OCI-LY7 (cell line): Measurements from ENCODE around the gene ZNF132.

ENCODE experiments used
- CTCF ChIP-seq: fragments of 200-600 bp; sonication (generic); conservative IDR thresholded peaks from 2 replicates; pipeline ENCODE4 v1.5.1; 2014; ENCODE audit warnings: mild to moderate bottlenecking, antibody characterized with exemption, low read length, moderate library complexity, mixed read lengths
- EZH2phosphoT487 ChIP-seq: fragments of 200-600 bp; sonication (generic); IDR thresholded peaks from 2 replicates; pipeline ENCODE4 v1.6.1; 2018; ENCODE audit warnings: low read depth, borderline replicate concordance, mild to moderate bottlenecking, mixed run types, antibody characterized with exemption, low read length, moderate library complexity, mixed read lengths

GRCh38 chr19:58480481-58480830, 40.5 kb upstream of the ZNF132 start:
- TF ChIP-seq CTCF (no peak), EZH2phosphoT487 (no peak)
